ENCODE measurements around the gene PANX2. TPM values are rescaled to one million over a fixed set of nuclear protein-coding genes. Genes with fewer than 3 reads are reported as not detected.
A peak's percentile ranks its signal among the peaks of the same experiment; 100 is the strongest.

Gene PANX2
- total and polyA plus RNA-seq, 2 of the 13 experiments (the other 11 are each of a cell fraction or from before 2014, with no cell fraction given): 0.15 to 1.1 TPM

- in situ Hi-C loops (cut with HindIII; ENCODE audit: extremely low pct_ligation_motif_present, low pct_unique_long_range_greater_than_20kb) (no loop called here), intact Hi-C loops (cut with micrococcal nuclease; ENCODE audit: unreplicated experiment) (no loop called here)
- Histone ChIP-seq H3K4me1 (ENCODE audit: insufficient read depth, low read length) (peaks cover 34% of the 10 kb centered on the region), H3K4me3 (replicated peaks in 1 of 3; ENCODE audit: insufficient read depth in 1 of 3, low read depth in 2 of 3, low read length in 3 of 3) (peak overlapping the region; percentile 68 to 88 (median 84)), H3K79me2 (ENCODE audit: insufficient read depth, low read length) (peaks cover 16% of the 10 kb centered on the region), H3K9ac (ENCODE audit: insufficient read depth, low read depth, low read length) (peak overlapping the region; percentile 82), H4K20me1 (ENCODE audit: insufficient read depth, low read length) (peaks cover 2% of the 10 kb centered on the region; the same call in 1 of the 2 replicates), H3K4me2 (ENCODE audit: low read depth, low read length) (peak overlapping the region; percentile 84), H3K36me3 (replicated peaks in 1 of 2; ENCODE audit: control insufficient read depth in 1 of 2, insufficient read depth in 2 of 2, low read length in 2 of 2) (peaks cover 0 to 3% of the 10 kb centered on the region in 2 experiments; a peak in 1 of 5 replicates), H2AFZ (ENCODE audit: low read length) (no peak overlapping the region), H3K9me3 (ENCODE audit: low read length) (no peaks in the 10 kb centered on the region), H3K27ac (ENCODE audit: extremely low read length, insufficient read depth, low read length) (peak overlapping the region; percentile 40), H3K27me3 (ENCODE audit: control insufficient read depth in 1 of 2, insufficient read depth in 2 of 2, low read length in 2 of 2) (no peaks in the 10 kb centered on the region; a peak in 1 of 5 replicates)
- FAIRE-seq (no peak), ATAC-seq (peak; percentile 16), DNase-seq (ENCODE audit: low spot score) (no peak)
- no TSS peak for BruUV-seq (replicated peaks)
- ChIA-PET CTCF (ENCODE audit: low intra/inter-chr PET ratio, low total read pairs) (no interaction called here), POLR2A (interaction anchor here (0.7 to 1.4 kb wide), 2 partner anchors 10 to 16 kb away, joined by 3 read pairs; no protein-coding TSS in a partner anchor)
- 38% methylated on average over 9 of the region's 26 CpGs for WGBS (ENCODE audit: low lambda C conversion rate)
- TF ChIP-seq ZNF510 (CRISPR knock-in tag; IDR thresholded peaks at IDR 0.05; ENCODE audit: low read depth) (no peak), ZFX (CRISPR knock-in tag; IDR thresholded peaks at IDR 0.05; ENCODE audit: low read depth) (peak; percentile 16; the same call in 1 of the 2 replicates), GMEB2 (CRISPR knock-in tag; IDR thresholded peaks at IDR 0.05; ENCODE audit: low read depth) (no peak), RBAK (CRISPR knock-in tag; IDR thresholded peaks at IDR 0.05) (no peak), CHD4 (IDR thresholded peaks at IDR 0.05; ENCODE audit: borderline replicate concordance, low read length) (no peak), ZBTB33 (CRISPR knock-in tag; IDR thresholded peaks at IDR 0.05) (peak; percentile 54; the same call in 1 of the 2 replicates), IKZF5 (CRISPR knock-in tag; IDR thresholded peaks at IDR 0.05) (no peak)
- TF ChIP-seq, protein P1, sequence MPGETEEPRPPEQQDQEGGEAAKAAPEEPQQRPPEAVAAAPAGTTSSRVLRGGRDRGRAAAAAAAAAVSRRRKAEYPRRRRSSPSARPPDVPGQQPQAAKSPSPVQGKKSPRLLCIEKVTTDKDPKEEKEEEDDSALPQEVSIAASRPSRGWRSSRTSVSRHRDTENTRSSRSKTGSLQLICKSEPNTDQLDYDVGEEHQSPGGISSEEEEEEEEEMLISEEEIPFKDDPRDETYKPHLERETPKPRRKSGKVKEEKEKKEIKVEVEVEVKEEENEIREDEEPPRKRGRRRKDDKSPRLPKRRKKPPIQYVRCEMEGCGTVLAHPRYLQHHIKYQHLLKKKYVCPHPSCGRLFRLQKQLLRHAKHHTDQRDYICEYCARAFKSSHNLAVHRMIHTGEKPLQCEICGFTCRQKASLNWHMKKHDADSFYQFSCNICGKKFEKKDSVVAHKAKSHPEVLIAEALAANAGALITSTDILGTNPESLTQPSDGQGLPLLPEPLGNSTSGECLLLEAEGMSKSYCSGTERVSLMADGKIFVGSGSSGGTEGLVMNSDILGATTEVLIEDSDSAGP (CRISPR knock-in tag; IDR thresholded peaks at IDR 0.05; ENCODE audit: borderline replicate concordance): no peak
- TF ChIP-seq, protein P2, sequence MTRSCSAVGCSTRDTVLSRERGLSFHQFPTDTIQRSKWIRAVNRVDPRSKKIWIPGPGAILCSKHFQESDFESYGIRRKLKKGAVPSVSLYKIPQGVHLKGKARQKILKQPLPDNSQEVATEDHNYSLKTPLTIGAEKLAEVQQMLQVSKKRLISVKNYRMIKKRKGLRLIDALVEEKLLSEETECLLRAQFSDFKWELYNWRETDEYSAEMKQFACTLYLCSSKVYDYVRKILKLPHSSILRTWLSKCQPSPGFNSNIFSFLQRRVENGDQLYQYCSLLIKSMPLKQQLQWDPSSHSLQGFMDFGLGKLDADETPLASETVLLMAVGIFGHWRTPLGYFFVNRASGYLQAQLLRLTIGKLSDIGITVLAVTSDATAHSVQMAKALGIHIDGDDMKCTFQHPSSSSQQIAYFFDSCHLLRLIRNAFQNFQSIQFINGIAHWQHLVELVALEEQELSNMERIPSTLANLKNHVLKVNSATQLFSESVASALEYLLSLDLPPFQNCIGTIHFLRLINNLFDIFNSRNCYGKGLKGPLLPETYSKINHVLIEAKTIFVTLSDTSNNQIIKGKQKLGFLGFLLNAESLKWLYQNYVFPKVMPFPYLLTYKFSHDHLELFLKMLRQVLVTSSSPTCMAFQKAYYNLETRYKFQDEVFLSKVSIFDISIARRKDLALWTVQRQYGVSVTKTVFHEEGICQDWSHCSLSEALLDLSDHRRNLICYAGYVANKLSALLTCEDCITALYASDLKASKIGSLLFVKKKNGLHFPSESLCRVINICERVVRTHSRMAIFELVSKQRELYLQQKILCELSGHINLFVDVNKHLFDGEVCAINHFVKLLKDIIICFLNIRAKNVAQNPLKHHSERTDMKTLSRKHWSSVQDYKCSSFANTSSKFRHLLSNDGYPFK (CRISPR knock-in tag; IDR thresholded peaks at IDR 0.05; ENCODE audit: borderline replicate concordance): peak; percentile 26; the same call in 1 of the 2 replicates
Measured at GRCh38 chr22:50186761-50187523, 16.4 kb downstream of the PANX2 start.

Measured in HepG2 (cell line).